ENCODE results near the gene MORC2. TPM values are rescaled to one million over a fixed set of nuclear protein-coding genes. Genes with fewer than 3 reads are reported as not detected.

MORC2 gene
- total and polyA plus RNA-seq, 2 of the 13 experiments (the other 11 are each of a cell fraction or from before 2014, with no cell fraction given) = 11.9 to 18.3 TPM

DNA sequence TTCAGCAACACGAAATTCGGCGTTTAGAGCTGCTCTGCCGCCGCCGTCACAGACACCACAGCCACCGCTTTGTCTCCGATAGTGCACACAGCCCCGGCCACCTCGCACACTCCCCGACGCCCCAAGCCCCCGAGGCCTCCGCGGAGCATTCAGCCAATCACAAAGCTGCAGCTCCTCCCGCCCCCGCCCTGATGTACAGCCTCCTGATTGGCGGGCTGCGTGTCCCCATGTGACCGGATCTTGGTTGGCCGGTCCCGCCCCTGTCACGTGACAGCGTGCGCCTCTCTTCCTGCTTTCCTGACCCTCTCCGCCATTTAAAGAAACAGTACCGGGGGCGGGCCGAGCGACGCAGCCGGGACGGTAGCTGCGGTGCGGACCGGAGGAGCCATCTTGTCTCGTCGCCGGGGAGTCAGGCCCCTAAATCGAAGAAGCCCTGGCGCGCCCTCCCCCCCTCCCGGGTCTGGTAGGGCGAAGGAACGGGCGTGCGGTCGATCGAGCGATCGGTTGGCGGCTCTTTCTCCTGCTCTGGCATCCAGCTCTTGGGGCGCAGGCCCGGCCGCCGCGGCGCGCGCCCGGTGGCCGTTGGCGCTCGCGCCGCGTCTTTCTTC lies 454 bp upstream of the MORC2 start, which contains the start of gene TUG1 (continued):
- TF ChIP-seq ZC3H13 (CRISPR knock-in tag; IDR thresholded peaks at IDR 0.05) (peak; percentile 85), ZEB1 (IDR thresholded peaks at IDR 0.05; ENCODE audit: insufficient replicate concordance, low read depth) (no peak), ZNF430 (CRISPR knock-in tag; IDR thresholded peaks at IDR 0.05) (peak; percentile 41; the same call in 1 of the 2 replicates), SIX1 (CRISPR knock-in tag; IDR thresholded peaks at IDR 0.05; ENCODE audit: borderline replicate concordance) (no peak), ZNF484 (CRISPR knock-in tag; IDR thresholded peaks at IDR 0.05; ENCODE audit: borderline replicate concordance, low read depth) (no peak), NFE2L1 (CRISPR knock-in tag; IDR thresholded peaks at IDR 0.05; ENCODE audit: borderline replicate concordance) (no peak), HCFC1 (IDR thresholded peaks at IDR 0.05; ENCODE audit: low read depth, low read length) (peak; percentile 42; the same call in 1 of the 2 replicates), ZNF709 (CRISPR knock-in tag; IDR thresholded peaks at IDR 0.05) (peak; percentile 79; the same call in 1 of the 2 replicates), SMAD3 (CRISPR knock-in tag; IDR thresholded peaks at IDR 0.05) (peak; percentile 22; the same call in 1 of the 2 replicates), GZF1 (CRISPR knock-in tag; IDR thresholded peaks at IDR 0.05) (0 out of 2 replicates have a peak, but pooled peaks have one; percentile 16), PHF20 (CRISPR knock-in tag; IDR thresholded peaks at IDR 0.05) (peak; percentile 64), HNF4G (IDR thresholded peaks at IDR 0.05; ENCODE audit: borderline replicate concordance, low read depth, low read length) (no peak), HNF4G (CRISPR knock-in tag; IDR thresholded peaks at IDR 0.05; ENCODE audit: borderline replicate concordance, low read depth) (no peak), ZNF3 (CRISPR knock-in tag; IDR thresholded peaks at IDR 0.05) (no peak), NR2F6 (IDR thresholded peaks at IDR 0.05) (no peak; the same call in 1 of the 2 replicates), NR2F6 (CRISPR knock-in tag; IDR thresholded peaks at IDR 0.05) (peak; percentile 43; the same call in 1 of the 2 replicates), HNRNPK (IDR thresholded peaks at IDR 0.05; ENCODE audit: low read depth, low read length, poor library complexity, severe bottlenecking) (peak; percentile 23), KDM2A (CRISPR knock-in tag; IDR thresholded peaks at IDR 0.05; ENCODE audit: borderline replicate concordance, low read depth) (peak; percentile 51), ZNF83 (CRISPR knock-in tag; IDR thresholded peaks at IDR 0.05; ENCODE audit: borderline replicate concordance) (no peak), GABPB1 (CRISPR knock-in tag; IDR thresholded peaks at IDR 0.05) (peak; percentile 96)
- TF ChIP-seq, protein P1, sequence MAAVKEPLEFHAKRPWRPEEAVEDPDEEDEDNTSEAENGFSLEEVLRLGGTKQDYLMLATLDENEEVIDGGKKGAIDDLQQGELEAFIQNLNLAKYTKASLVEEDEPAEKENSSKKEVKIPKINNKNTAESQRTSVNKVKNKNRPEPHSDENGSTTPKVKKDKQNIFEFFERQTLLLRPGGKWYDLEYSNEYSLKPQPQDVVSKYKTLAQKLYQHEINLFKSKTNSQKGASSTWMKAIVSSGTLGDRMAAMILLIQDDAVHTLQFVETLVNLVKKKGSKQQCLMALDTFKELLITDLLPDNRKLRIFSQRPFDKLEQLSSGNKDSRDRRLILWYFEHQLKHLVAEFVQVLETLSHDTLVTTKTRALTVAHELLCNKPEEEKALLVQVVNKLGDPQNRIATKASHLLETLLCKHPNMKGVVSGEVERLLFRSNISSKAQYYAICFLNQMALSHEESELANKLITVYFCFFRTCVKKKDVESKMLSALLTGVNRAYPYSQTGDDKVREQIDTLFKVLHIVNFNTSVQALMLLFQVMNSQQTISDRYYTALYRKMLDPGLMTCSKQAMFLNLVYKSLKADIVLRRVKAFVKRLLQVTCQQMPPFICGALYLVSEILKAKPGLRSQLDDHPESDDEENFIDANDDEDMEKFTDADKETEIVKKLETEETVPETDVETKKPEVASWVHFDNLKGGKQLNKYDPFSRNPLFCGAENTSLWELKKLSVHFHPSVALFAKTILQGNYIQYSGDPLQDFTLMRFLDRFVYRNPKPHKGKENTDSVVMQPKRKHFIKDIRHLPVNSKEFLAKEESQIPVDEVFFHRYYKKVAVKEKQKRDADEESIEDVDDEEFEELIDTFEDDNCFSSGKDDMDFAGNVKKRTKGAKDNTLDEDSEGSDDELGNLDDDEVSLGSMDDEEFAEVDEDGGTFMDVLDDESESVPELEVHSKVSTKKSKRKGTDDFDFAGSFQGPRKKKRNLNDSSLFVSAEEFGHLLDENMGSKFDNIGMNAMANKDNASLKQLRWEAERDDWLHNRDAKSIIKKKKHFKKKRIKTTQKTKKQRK (IDR thresholded peaks at IDR 0.05; ENCODE audit: low read length) = no peak
- TF ChIP-seq, protein P2, sequence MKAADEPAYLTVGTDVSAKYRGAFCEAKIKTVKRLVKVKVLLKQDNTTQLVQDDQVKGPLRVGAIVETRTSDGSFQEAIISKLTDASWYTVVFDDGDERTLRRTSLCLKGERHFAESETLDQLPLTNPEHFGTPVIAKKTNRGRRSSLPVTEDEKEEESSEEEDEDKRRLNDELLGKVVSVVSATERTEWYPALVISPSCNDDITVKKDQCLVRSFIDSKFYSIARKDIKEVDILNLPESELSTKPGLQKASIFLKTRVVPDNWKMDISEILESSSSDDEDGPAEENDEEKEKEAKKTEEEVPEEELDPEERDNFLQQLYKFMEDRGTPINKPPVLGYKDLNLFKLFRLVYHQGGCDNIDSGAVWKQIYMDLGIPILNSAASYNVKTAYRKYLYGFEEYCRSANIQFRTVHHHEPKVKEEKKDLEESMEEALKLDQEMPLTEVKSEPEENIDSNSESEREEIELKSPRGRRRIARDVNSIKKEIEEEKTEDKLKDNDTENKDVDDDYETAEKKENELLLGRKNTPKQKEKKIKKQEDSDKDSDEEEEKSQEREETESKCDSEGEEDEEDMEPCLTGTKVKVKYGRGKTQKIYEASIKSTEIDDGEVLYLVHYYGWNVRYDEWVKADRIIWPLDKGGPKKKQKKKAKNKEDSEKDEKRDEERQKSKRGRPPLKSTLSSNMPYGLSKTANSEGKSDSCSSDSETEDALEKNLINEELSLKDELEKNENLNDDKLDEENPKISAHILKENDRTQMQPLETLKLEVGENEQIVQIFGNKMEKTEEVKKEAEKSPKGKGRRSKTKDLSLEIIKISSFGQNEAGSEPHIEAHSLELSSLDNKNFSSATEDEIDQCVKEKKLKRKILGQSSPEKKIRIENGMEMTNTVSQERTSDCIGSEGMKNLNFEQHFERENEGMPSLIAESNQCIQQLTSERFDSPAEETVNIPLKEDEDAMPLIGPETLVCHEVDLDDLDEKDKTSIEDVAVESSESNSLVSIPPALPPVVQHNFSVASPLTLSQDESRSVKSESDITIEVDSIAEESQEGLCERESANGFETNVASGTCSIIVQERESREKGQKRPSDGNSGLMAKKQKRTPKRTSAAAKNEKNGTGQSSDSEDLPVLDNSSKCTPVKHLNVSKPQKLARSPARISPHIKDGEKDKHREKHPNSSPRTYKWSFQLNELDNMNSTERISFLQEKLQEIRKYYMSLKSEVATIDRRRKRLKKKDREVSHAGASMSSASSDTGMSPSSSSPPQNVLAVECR (CRISPR knock-in tag; IDR thresholded peaks at IDR 0.05; ENCODE audit: borderline replicate concordance) = peak; percentile 59; the same call in 1 of the 2 replicates
- TF ChIP-seq, protein P3, sequence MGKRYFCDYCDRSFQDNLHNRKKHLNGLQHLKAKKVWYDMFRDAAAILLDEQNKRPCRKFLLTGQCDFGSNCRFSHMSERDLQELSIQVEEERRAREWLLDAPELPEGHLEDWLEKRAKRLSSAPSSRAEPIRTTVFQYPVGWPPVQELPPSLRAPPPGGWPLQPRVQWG (CRISPR knock-in tag; IDR thresholded peaks at IDR 0.05; ENCODE audit: borderline replicate concordance, low read depth) = no peak

All from HepG2 (cell line).